Hematopoietic multipotent progenitor cell treated with erythropoietin and hydrocortisone succinate and interleukin-3 and kit ligand, for 17 days (in vitro differentiated cells): Measurements from ENCODE around the gene TMEM132A.
"Not testable (repeated sequence)": the region's sequence is repeated elsewhere in the genome, so short reads cannot be mapped to it uniquely, and the experiment has no call there.

Experiments used
- DNase-seq: peaks from one replicate; pipeline ENCODE4 v3.0.0-alpha.2; 2015; ENCODE audit warnings: low spot score

The TMEM132A gene

GRCh38 chr11:60905047-60905446 lies 19.2 kb upstream of the TMEM132A start:
- DNase-seq = no peak

DNA sequence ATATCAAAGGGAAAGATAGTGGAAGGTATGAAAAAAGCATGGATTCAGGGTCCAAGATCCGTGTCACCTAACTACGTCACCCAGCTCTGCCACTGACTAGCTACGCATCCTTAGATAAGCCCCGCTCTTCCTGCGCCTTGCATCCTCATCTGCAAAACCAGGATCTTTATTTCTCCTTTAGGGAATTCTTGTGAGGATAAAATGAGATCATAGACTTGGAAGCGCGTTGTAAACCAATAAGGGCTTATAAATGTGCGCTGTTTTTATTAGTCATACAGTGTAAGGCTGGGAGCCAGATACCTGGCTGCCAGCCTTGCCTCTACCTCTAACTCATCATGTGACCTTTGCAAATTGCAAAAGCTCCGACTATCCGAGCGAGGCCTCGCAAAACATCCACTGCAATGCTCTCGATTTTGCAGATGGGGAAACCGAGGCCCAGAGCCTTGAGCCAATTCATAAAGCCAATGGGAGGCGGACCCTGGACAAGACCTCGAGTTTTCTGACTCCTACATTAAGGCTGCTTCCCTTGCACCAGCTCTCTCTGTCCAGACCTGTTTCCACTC lies 18.6 kb upstream of the TMEM132A start:
- DNase-seq = peak; percentile 65

- peak; percentile 98 for DNase-seq
These were observed 17.9 kb upstream of the TMEM132A start, which contains the start of gene PRPF19 for GRCh38 chr11:60906132-60906972. Gene PRPF19 (minus strand): TSS chr11:60906585. CDS start chr11:60906382, 203 bp downstream.

- DNase-seq = no peak
These were observed 15.5 kb upstream of the TMEM132A start for GRCh38 chr11:60908803-60909202.

GRCh38 chr11:60909680-60910280 lies 14.5 kb upstream of the TMEM132A start:
- not testable (repeated sequence) for DNase-seq

DNA sequence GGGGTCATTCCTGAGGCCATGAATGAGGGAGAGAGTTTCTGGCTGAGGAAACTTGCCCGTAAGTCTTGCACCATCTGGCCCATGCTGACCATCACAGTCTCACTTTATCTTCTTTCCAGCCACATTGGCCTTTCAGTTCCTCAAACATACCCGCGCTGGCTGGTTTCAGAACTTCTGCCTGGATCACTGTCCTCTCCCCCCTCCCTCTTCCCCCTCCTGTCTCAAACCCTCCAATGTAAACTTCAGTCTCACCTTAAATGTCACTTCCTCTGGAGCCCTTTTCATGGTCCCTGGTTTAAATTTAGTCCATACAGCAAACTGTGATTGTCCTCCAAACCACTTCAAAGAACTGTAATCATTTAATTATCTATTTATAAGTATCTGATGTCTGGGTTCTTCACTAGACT lies 14.0 kb upstream of the TMEM132A start:
- DNase-seq = no peak

- no peak for DNase-seq
These were observed 13.4 kb upstream of the TMEM132A start for GRCh38 chr11:60910711-60911380.

DNA sequence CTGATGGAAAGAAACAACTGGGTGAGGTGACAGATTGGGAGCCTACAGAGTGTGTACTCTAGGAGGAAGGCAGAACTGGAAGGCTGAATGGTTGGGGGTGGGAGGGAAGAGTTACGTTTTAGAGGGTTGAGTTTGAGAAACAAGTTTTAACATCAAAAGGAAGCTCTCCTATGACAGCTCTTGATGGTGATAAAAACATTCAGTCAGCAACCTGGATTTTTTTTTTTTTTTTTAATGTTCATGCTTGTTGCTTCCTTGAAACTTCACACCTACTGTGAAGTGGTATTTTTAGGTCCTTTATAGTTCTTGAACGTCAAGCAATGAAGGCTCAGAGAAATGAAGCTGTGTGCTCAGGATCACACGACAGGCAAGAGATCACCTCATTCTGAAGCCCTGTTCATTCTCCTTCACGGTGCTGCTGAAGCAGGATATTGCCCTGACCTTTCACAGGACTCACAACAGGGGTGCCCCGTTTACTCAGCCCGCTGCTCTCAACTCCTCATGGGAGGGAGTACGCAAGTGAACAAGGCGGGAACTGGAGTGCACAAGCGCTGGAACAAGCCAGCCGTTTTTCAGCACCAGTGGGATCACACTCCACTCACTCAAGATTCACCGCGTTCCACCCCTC lies 11.9 kb upstream of the TMEM132A start:
- no peak for DNase-seq

DNA sequence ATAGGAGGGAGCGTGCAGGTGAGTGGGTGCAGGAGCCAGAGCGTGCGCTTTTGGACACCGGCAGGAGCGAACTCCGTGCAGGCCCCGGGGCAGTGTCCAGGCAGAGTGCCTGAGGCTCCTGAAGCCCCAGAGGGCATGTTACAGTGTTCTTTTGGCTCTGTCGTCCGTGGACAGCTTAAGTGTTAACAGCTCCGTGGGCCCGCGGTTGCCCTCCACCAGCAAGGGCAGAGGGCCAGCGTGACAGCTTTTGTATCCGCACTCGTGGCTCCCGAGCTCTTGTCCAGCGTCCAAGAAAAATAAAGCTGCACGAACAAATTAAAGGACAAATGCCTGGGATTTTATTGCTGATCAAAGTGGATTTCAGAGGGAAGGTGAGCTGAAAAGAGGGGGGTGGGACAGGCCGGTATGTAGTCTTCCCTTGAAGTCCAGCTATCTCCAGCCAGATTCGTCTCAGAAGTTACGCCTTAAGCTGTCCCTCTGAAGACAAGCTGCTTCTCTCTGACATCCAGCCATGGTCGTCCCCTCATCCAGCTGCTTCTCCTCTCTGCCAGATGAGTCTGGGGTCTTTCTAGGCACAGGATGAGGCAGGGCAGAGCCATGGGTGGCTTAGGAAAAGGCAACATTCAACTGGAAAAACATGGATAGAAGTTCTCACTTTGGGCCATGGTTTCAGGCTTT lies 11.3 kb upstream of the TMEM132A start:
- DNase-seq = no peak

- peak; percentile 90 for DNase-seq
These were observed 10.2 kb upstream of the TMEM132A start, which contains the start of gene TMEM109 for GRCh38 chr11:60913793-60914632. Gene TMEM109 (plus strand): TSS chr11:60914158. CDS start chr11:60919694, 5,536 bp downstream.

DNA sequence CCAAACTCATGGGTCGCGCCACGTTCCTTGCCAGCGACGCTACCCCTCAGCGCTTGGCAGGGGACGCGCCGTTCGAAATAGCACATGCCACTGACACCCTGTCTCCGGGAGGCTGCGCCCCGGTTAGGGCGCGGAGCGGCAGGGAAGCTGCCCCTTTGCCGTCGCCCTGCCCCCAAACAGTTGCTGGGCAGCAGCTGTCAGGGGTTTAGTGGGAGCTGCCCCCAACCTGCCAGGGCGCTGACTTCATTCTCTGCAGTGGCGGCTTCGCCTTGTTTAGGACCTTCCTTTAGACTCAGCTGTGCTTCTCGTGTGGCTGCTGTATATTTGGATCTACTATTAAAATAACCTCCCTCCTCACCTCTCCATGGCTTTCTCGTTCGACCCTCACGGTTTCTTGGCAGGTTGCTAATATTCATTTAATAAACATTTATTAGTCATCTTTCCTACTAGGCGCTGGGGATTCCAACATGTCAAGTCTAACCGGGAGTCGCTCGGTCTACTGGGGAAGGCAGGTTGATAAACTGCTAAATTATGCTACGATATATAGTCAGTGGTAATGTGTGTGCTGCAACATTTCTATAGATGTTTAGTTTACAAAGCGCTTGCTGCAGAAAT lies 9.5 kb upstream of the TMEM132A start:
- DNase-seq = no peak

GRCh38 chr11:60915248-60915914 lies 8.9 kb upstream of the TMEM132A start:
- DNase-seq = peak; percentile 25

DNA sequence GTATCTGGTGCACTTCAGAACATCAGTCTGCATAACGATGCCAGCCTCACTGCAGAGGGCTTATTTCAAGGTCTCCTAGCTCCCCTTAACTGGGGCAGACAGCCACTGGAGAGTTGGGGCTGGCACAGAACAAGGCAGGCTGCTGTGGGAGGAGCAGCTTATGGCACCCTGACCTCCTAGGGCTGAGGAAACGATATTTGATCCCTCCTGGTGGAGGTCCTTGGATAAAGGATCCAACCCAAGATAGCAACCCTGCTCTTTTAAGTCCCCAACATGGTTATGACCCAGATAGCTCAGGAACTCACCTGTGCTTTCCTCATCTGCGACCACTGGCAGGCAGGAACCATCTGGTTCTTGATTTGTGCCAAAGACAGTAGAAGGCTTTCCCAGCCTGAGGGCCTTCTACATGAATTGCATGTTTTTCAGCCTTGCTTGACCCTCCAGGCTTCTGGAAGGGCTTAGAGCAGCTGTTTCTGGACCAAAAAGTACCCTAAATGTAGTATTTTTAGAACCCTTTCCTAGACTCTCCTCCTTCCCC lies 7.5 kb upstream of the TMEM132A start:
- DNase-seq = no peak

DNA sequence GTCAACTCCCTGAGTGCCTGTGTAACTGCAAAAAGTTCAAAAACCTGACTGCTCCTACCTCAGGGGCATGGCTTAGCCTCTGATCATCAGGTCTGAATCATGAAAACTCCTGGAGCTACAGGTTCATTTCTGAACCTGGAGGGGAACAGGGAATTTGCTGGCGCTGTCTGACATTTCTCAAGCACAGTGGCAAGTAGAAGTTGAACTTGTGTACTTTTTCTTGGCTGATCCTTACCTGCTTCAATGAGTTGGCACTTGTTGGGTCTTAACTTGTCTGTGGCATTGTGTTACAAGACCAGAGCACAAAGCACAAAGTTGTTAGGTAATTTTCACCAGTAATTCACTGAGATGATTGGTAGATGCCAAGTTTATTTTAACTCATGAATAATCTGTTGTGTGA lies 7.0 kb upstream of the TMEM132A start:
- DNase-seq = no peak

GRCh38 chr11:60918251-60918938 lies 5.9 kb upstream of the TMEM132A start:
- no peak for DNase-seq

DNA sequence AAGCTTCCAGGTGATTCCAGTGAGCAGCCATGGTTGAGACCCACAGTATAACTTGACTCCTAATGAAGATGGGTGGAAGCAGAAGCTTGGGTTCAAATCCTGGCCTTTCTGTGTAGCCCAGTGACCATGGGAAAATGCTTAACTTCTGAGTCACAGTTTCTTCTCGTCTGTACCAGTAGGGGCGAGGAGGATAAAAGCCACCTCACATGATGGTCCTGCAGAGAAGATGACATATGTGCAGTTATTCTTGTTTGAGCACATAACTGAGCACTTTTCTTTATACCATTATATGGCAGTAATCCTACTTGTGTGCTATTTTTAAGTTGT lies 5.4 kb upstream of the TMEM132A start:
- DNase-seq = no peak

DNA sequence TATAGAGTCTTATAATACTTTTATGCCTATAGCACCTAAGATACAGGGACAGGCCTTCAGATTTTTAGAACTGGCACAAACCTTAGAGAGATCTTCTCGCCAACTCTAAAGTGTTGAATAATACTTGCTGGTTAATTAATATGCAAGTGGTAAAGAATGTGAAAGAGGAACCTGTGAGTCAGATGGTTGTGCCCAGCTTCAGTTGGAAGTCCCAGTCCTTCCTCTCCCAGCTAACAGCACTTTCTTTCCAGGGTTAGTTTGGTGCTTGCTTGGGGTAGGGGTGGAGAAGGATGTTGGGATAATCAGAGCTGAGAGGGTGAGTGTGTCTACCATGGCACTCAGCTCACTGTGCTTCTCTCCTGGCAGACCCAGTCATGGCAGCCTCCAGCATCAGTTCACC lies 4.9 kb upstream of the TMEM132A start:
- no peak for DNase-seq

- DNase-seq = no peak
These were observed 4.3 kb upstream of the TMEM132A start for GRCh38 chr11:60919956-60920355.

GRCh38 chr11:60921259-60921658 lies 3.0 kb upstream of the TMEM132A start:
- DNase-seq = no peak
